GM21526 (cell line): ENCODE results near the gene MAGEA9.
"Not testable (repeated sequence)": the region's sequence is repeated elsewhere in the genome, so short reads cannot be mapped to it uniquely, and the experiment has no call there.

ENCODE experiments used
- ATAC-seq: cut with Tn5 transposase; IDR thresholded peaks from one replicate; pipeline ENCODE4 v1.9.1; 2021; ENCODE audit warnings: moderate library complexity; ENCODE audit not compliant: unreplicated experiment, low FRiP score

The MAGEA9 gene

GRCh38 chrX:149781727-149782126 lies at the start of gene MAGEA9:
TSS of gene MAGEA9 (plus strand) at chrX:149781930. CDS start at chrX:149786211, 4,281 bp downstream.
- not testable (repeated sequence) for ATAC-seq

GRCh38 chrX:149742269-149742668 lies 39.5 kb upstream of the MAGEA9 start:
- ATAC-seq = not testable (repeated sequence)

GRCh38 chrX:149746390-149747007 lies 35.2 kb upstream of the MAGEA9 start:
- ATAC-seq = not testable (repeated sequence)

GRCh38 chrX:149757206-149758067 lies 24.3 kb upstream of the MAGEA9 start:
- ATAC-seq = no peak

- ATAC-seq = no peak
Measured at GRCh38 chrX:149758068-149758714, 23.5 kb upstream of the MAGEA9 start.

GRCh38 chrX:149758715-149759078 lies 23.0 kb upstream of the MAGEA9 start:
- not testable (repeated sequence) for ATAC-seq

- no peak for ATAC-seq
Measured at GRCh38 chrX:149759824-149760223, 21.9 kb upstream of the MAGEA9 start.

GRCh38 chrX:149760965-149761364 lies 20.8 kb upstream of the MAGEA9 start:
- ATAC-seq = no peak

- not testable (repeated sequence) for ATAC-seq
Measured at GRCh38 chrX:149761858-149762674, 19.7 kb upstream of the MAGEA9 start.

- no peak for ATAC-seq
Measured at GRCh38 chrX:149762696-149763614, 18.8 kb upstream of the MAGEA9 start.

GRCh38 chrX:149770344-149770743 lies 11.4 kb upstream of the MAGEA9 start:
- ATAC-seq = not testable (repeated sequence)

- ATAC-seq = not testable (repeated sequence)
Measured at GRCh38 chrX:149773026-149773425, 8.7 kb upstream of the MAGEA9 start.

GRCh38 chrX:149773768-149774167 lies 8.0 kb upstream of the MAGEA9 start, which contains the start of gene HSFX1:
TSS of gene HSFX1 (plus strand) at chrX:149774068. CDS start at chrX:149774682, 614 bp downstream.
- ATAC-seq = not testable (repeated sequence)

- ATAC-seq = not testable (repeated sequence)
Measured at GRCh38 chrX:149777999-149778398, 3.7 kb upstream of the MAGEA9 start.

- peak; percentile 99 for ATAC-seq
Measured at GRCh38 chrX:149795531-149795930, 13.8 kb downstream of the MAGEA9 start.

- no peak for ATAC-seq
Measured at GRCh38 chrX:149799095-149799714, 17.5 kb downstream of the MAGEA9 start.

- ATAC-seq = no peak
Measured at GRCh38 chrX:149799938-149800337, 18.2 kb downstream of the MAGEA9 start.

- ATAC-seq = no peak
Measured at GRCh38 chrX:149803458-149804062, 21.8 kb downstream of the MAGEA9 start.
